Stomach (tissue), 4 donors: ENCODE measurements around the gene PCSK4.

Experiments used
- CTCF ChIP-seq, 7 experiments: fragments of 450-650 bp in 4 of 7; fragments of 200-600 bp in 3 of 7; sonication (generic) in 3 of 7; IDR thresholded peaks; one replicate each; pipeline ENCODE4 v1.5.1; 2016 to 2019; ENCODE audit warnings: antibody characterized with exemption in 7 of 7, control low read depth in 2 of 7, mild to moderate bottlenecking in 1 of 7
- EP300 ChIP-seq: sonication (generic); formaldehyde crosslinking; IDR thresholded peaks from one replicate; pipeline ENCODE4 v1.6.1; 2017; ENCODE audit warnings: antibody characterized with exemption
- POLR2A ChIP-seq, 4 donors: fragments of 450-650 bp; IDR thresholded peaks; one replicate each; pipeline ENCODE4 v1.6.1; 2016; ENCODE audit warnings: antibody characterized with exemption in 4 of 4, control low read depth in 2 of 4, mild to moderate bottlenecking in 1 of 4, moderate library complexity in 1 of 4
- POLR2AphosphoS5 ChIP-seq, 3 donors: sonication (generic); formaldehyde crosslinking; IDR thresholded peaks; one replicate each; pipeline ENCODE4 v1.6.1; 2016; ENCODE audit warnings: antibody characterized with exemption in 3 of 3

- TF ChIP-seq POLR2AphosphoS5 (IDR thresholded peaks at IDR 0.05): no peak
- TF ChIP-seq CTCF (IDR thresholded peaks at IDR 0.05): no peak
- TF ChIP-seq EP300: no peak
- no peak for TF ChIP-seq POLR2A (IDR thresholded peaks at IDR 0.05)
These were observed 17.7 kb downstream of the PCSK4 start for GRCh38 chr19:1472231-1473084.
